Vagina (tissue), 2 donors: Measurements from ENCODE around the gene TEKT5. TPM values are rescaled to one million over a fixed set of nuclear protein-coding genes. Genes with fewer than 3 reads are reported as not detected.
"Not testable (repeated sequence)": the region's sequence is repeated elsewhere in the genome, so short reads cannot be mapped to it uniquely, and the experiment has no call there.

Experiments
- DNase-seq, 2 donors: peaks; one replicate each; pipeline ENCODE4 v3.0.0-alpha.2; 2017; ENCODE audit errors: extremely low spot score in 2 of 2
- H3K27ac ChIP-seq: fragments of 200-600 bp; sonication (generic); one replicate; pipeline ENCODE4 v1.5.1; 2019
- H3K27me3 ChIP-seq: fragments of 200-600 bp; sonication (generic); one replicate; pipeline ENCODE4 v1.5.1; 2019
- H3K36me3 ChIP-seq, 2 donors: fragments of 200-600 bp; sonication (generic); one replicate each; pipeline ENCODE4 v1.5.1; 2017 to 2019
- H3K4me1 ChIP-seq: fragments of 200-600 bp; sonication (generic); one replicate; pipeline ENCODE4 v1.5.1; 2019
- H3K4me3 ChIP-seq, 2 donors: fragments of 200-600 bp; sonication (generic); 1 replicate in 1 of 2; 2 replicates in 1 of 2; pipeline ENCODE4 v1.5.1; 2016 to 2019
- H3K9me3 ChIP-seq: fragments of 200-600 bp; sonication (generic); one replicate; pipeline ENCODE4 v1.5.1; 2019
- CTCF ChIP-seq, 3 experiments: fragments of 450-650 bp in 2 of 3; fragments of 200-600 bp in 1 of 3; sonication (generic) in 1 of 3; IDR thresholded peaks; one replicate each; pipeline ENCODE4 v1.5.1; 2017 to 2019; ENCODE audit warnings: antibody characterized with exemption in 3 of 3, mild to moderate bottlenecking in 2 of 3, moderate library complexity in 2 of 3
- POLR2A ChIP-seq, 2 donors: fragments of 450-650 bp; IDR thresholded peaks; one replicate each; pipeline ENCODE4 v1.6.1; 2017; ENCODE audit warnings: antibody characterized with exemption in 2 of 2, mild to moderate bottlenecking in 2 of 2, moderate library complexity in 2 of 2
- POLR2AphosphoS5 ChIP-seq, 2 donors: sonication (generic); formaldehyde crosslinking; IDR thresholded peaks; one replicate each; pipeline ENCODE4 v1.9.0; 2017; ENCODE audit warnings: antibody characterized with exemption in 2 of 2, mild to moderate bottlenecking in 2 of 2, low read depth in 1 of 2; ENCODE audit not compliant: insufficient read depth in 1 of 2
- intact Hi-C: fragments of 100-400 bp; cut with DNase I; formaldehyde crosslinking; loops from one replicate; pipeline ENCODE4 v1.15.1; 2023
- total RNA-seq: library from RNA; depleted of rRNA; stranded (reverse); fragments of >200 nt; gene quantifications from one replicate; pipeline ENCODE4 v1.2.3, GENCODE V29; 2016

TEKT5 gene
- total RNA-seq, 1 donor from 2014 or later: not detected

- no peak for DNase-seq
- Histone ChIP-seq H3K4me3 (no peak overlapping the region), H3K27me3 (no peaks in the 10 kb centered on the region), H3K9me3 (no peaks in the 10 kb centered on the region), H3K4me1 (peaks cover 27% of the 10 kb centered on the region), H3K27ac (no peak overlapping the region), H3K36me3 (no peaks in the 10 kb centered on the region)
- intact Hi-C loops: no loop called here
- no peak for TF ChIP-seq POLR2A (IDR thresholded peaks at IDR 0.05)
- TF ChIP-seq CTCF (IDR thresholded peaks at IDR 0.05): no peak
- TF ChIP-seq POLR2AphosphoS5 (IDR thresholded peaks at IDR 0.05; ENCODE audit: insufficient read depth in 1 of 2, low read depth in 1 of 2): no peak
These were observed 72.5 kb downstream of the TEKT5 start for GRCh38 chr16:10622036-10622921.

GRCh38 chr16:10621216-10621949 is 73.3 kb downstream of the TEKT5 start:
- H3K4me3 ChIP-seq, H3K36me3 ChIP-seq, H3K27me3 ChIP-seq, DNase-seq, H3K9me3 ChIP-seq, intact Hi-C loops, H3K27ac ChIP-seq: not testable (repeated sequence)
- H3K4me1 ChIP-seq: peaks cover 36% of the 10 kb centered on the region

- intact Hi-C loops: no loop called here
- H3K27me3 ChIP-seq: no peaks in the 10 kb centered on the region
- no peak for TF ChIP-seq CTCF (IDR thresholded peaks at IDR 0.05)
- TF ChIP-seq POLR2A (IDR thresholded peaks at IDR 0.05): no peak
- TF ChIP-seq POLR2AphosphoS5 (IDR thresholded peaks at IDR 0.05; ENCODE audit: insufficient read depth in 1 of 2, low read depth in 1 of 2): no peak
- H3K9me3 ChIP-seq: no peaks in the 10 kb centered on the region
- H3K4me3 ChIP-seq: no peak overlapping the region
- peaks cover 38% of the 10 kb centered on the region for H3K4me1 ChIP-seq
- H3K36me3 ChIP-seq: no peaks in the 10 kb centered on the region
- no peak overlapping the region for H3K27ac ChIP-seq
- DNase-seq: no peak
These were observed 74.6 kb downstream of the TEKT5 start for GRCh38 chr16:10620120-10620519.

DNA sequence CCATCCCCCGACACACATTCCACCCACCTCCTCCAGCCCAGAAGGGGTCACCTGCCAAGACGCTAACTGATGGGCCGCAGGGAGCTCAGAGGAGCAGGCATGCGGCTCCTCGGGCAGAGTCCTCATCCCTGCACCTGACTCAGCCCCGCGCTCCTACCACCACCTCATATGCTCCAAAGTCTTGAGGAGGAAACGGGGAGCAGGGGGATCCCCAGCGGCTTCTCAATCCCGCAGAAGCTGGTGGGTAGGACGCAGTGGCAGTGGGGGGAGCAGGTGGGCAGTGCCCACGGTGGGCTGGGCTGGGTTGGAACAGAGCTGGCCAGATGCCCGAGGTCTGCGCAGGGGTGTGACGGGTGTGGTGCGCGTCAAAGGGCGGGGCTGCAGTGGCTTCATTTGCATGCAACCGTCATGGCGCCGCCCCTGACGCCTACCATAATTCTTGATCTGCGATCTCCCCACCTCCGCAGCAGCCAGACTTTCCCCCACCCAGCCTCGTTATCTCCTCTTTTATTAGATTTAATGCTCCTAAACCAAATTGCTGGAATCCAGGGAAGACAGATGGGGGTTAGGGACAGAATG is 75.4 kb downstream of the TEKT5 start:
- Histone ChIP-seq H3K27me3 (no peaks in the 10 kb centered on the region), H3K4me3 (peak overlapping the region in 1 of 2 donors; percentile 3), H3K27ac (peak overlapping the region; percentile 49), H3K36me3 (no peaks in the 10 kb centered on the region), H3K4me1 (peaks cover 38% of the 10 kb centered on the region), H3K9me3 (no peaks in the 10 kb centered on the region)
- intact Hi-C loops: no loop called here
- no peak for TF ChIP-seq POLR2AphosphoS5 (IDR thresholded peaks at IDR 0.05; ENCODE audit: insufficient read depth in 1 of 2, low read depth in 1 of 2)
- TF ChIP-seq CTCF (IDR thresholded peaks at IDR 0.05): no peak
- no peak for TF ChIP-seq POLR2A (IDR thresholded peaks at IDR 0.05)
- DNase-seq: no peak

DNA sequence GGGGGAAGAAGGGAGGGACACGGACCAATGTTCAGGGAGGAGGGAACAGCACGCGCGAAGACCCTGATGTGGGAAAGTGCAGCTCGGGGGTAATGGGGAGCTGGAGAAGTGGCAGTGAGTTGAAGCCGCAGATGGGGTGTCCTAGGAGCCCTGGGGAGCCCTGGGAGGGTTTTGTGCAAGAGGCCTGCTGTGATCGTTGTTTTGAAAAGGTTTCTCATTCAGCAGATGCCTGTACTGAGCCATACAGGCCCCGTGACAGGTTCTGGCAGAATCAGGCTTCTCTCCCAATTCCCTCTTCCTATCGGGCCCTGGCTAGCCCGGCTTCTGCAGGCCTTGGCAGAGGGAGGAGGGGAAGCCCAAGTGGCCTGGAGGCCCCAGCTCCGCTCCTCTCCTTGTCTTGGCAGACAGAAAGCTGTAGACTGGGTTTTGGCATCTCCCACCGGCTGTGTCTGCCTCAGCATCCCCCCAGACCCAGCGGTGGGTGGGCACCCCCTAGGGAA is 76.0 kb downstream of the TEKT5 start:
- DNase-seq: no peak
- Histone ChIP-seq H3K36me3 (no peaks in the 10 kb centered on the region), H3K27me3 (no peaks in the 10 kb centered on the region), H3K9me3 (no peaks in the 10 kb centered on the region), H3K4me1 (peaks cover 38% of the 10 kb centered on the region), H3K27ac (peak overlapping the region; percentile 49), H3K4me3 (peak overlapping the region in 1 of 2 donors; percentile 3)
- intact Hi-C loops: no loop called here
- TF ChIP-seq POLR2AphosphoS5 (IDR thresholded peaks at IDR 0.05; ENCODE audit: insufficient read depth in 1 of 2, low read depth in 1 of 2): no peak
- TF ChIP-seq POLR2A (IDR thresholded peaks at IDR 0.05): no peak
- no peak for TF ChIP-seq CTCF (IDR thresholded peaks at IDR 0.05)
